CD8-positive, alpha-beta memory T cell (primary cell): Measurements from ENCODE around the gene PLAC9. TPM values are rescaled to one million over a fixed set of nuclear protein-coding genes. Genes with fewer than 3 reads are reported as not detected.
A peak's percentile ranks its signal among the peaks of the same experiment; 100 is the strongest.

Experiments used
- CTCF ChIA-PET: fragments of 350-600 bp; sonication (Branson Sonifier 250); formaldehyde crosslinking; loops from one replicate; lab custom pipeline; 2021; ENCODE audit warnings: antibody characterized with exemption; lab: Charles Lee
- POLR2A ChIA-PET: fragments of 350-600 bp; sonication (Branson Sonifier 250); formaldehyde crosslinking; loops from one replicate; lab custom pipeline; 2021; ENCODE audit warnings: antibody characterized with exemption; lab: Charles Lee
- DNase-seq, 5 donors: peaks; one replicate each; pipeline versions ENCODE4 v3.0.0 to v3.0.0-alpha.2; 2020 to 2022; ENCODE audit warnings: mixed read lengths in 1 of 5
- H3K27ac ChIP-seq: one replicate; pipeline ENCODE4 v1.7.0; 2013; ENCODE audit warnings: low read depth, mild to moderate bottlenecking, low read length, moderate library complexity
- H3K27me3 ChIP-seq: 2 replicates; pipeline ENCODE4 v1.7.0; 2013; ENCODE audit warnings: low read length, mild to moderate bottlenecking; ENCODE audit not compliant: insufficient read depth, poor library complexity, severe bottlenecking
- H3K36me3 ChIP-seq: 2 replicates; pipeline ENCODE4 v1.7.0; 2013; ENCODE audit warnings: mild to moderate bottlenecking, low read length, moderate library complexity; ENCODE audit not compliant: insufficient read depth
- H3K4me1 ChIP-seq: 2 replicates; pipeline ENCODE4 v1.7.0; 2013; ENCODE audit warnings: mild to moderate bottlenecking, low read length, moderate library complexity; ENCODE audit not compliant: insufficient read depth
- H3K4me3 ChIP-seq: 2 replicates; pipeline ENCODE4 v1.7.0; 2013; ENCODE audit warnings: mild to moderate bottlenecking, low read length
- H3K9me3 ChIP-seq: 2 replicates; pipeline ENCODE4 v1.7.0; 2013; ENCODE audit warnings: mild to moderate bottlenecking, low read length
- H3K27ac Mint-ChIP-seq, 8 donors: one replicate each; pipeline ENCODE4 v1.8.0; 2020 to 2021; ENCODE audit warnings: mixed read lengths in 8 of 8, mild to moderate bottlenecking in 6 of 8, inconsistent platforms in 3 of 8, moderate library complexity in 3 of 8
- H3K27me3 Mint-ChIP-seq, 2 donors: one replicate each; pipeline ENCODE4 v1.8.0; 2020 to 2021; ENCODE audit warnings: mixed read lengths in 2 of 2, mild to moderate bottlenecking in 1 of 2, moderate library complexity in 1 of 2
- H3K36me3 Mint-ChIP-seq, 3 donors: one replicate each; pipeline ENCODE4 v1.8.0; 2020 to 2021; ENCODE audit warnings: mixed read lengths in 3 of 3, inconsistent platforms in 1 of 3, mild to moderate bottlenecking in 1 of 3
- H3K4me1 Mint-ChIP-seq, 3 donors: one replicate each; pipeline ENCODE4 v1.8.0; 2020 to 2021; ENCODE audit warnings: mixed read lengths in 3 of 3, inconsistent platforms in 1 of 3, mild to moderate bottlenecking in 1 of 3
- H3K4me3 Mint-ChIP-seq, 7 donors: one replicate each; pipeline ENCODE4 v1.8.0; 2020 to 2021; ENCODE audit warnings: mixed read lengths in 7 of 7, mild to moderate bottlenecking in 6 of 7, moderate library complexity in 4 of 7, inconsistent platforms in 2 of 7
- H3K9me3 Mint-ChIP-seq, 5 donors: one replicate each; pipeline ENCODE4 v1.8.0; 2020 to 2022; ENCODE audit warnings: mixed read lengths in 5 of 5, mild to moderate bottlenecking in 3 of 5, moderate library complexity in 2 of 5, inconsistent platforms in 1 of 5
- polyA plus RNA-seq: library from polyadenylated mRNA; unstranded; fragments of 300-500 nt; fragmentation: Illumina TruSeq; gene quantifications from one replicate; pipeline ENCODE4 v1.2.3, GENCODE V29; 2021
- total RNA-seq, 2 experiments: library from RNA; stranded (reverse); gene quantifications; one replicate each; pipeline ENCODE4 v1.2.3, GENCODE V29; 2021

Gene PLAC9
- total and polyA plus RNA-seq, 3 experiments from 2014 or later, result not detected

DNA sequence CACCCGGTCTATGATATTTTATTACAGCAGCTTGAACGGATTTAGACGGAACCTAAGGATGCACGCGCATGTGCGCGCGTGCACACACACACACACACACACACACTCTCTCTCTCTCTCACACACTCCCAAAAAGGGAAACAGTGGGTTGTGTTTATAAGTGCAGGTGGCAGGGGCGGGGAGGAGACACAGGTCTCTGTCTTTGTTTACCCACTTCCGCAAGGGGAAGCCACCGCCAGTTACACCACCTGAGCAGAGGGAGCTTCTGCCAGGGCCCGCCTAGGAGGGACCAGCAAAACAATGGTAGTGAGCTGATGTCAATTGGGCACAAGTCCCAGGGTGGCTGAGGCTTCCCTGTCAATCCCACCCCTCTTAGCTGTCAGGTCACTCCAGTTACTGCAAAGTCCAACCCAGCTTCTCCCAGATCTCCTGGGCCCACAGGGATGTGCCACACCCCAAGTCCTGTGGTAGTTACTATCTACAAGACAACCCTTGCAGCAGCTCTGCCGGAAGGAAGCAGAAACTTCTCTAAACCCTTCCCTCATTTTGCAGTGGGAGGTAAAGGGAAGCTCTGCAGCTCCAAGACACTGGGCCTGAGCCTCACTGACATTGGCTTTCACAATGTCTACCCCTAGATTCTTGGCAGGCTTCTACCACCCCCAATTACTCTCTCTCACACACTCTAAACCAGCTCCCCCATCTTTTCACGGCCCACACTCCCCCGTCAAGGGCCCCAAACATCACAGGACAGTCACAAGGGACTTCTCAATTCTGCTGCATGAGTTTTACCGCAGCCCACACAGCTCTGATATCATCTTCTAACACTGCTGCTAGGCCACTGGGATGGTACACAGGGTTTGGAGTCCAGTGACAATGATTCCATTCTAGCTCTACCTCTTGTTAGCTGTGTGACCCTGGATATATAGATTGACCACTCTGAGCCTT is 55.2 kb downstream of the PLAC9 start:
- H3K36me3 ChIP-seq, result no peaks in the 10 kb centered on the region
- H3K9me3 ChIP-seq, result no peaks in the 10 kb centered on the region
- Mint-ChIP-seq H3K9me3 (no peaks in the 10 kb centered on the region), H3K4me3 (peak overlapping the region; percentile 66 to 87 (median 75)), H3K27me3 (no peaks in the 10 kb centered on the region), H3K36me3 (peaks cover 0 to 26% (median 5%) of the 10 kb centered on the region in 3 donors), H3K4me1 (peaks cover 76 to 91% (median 85%) of the 10 kb centered on the region in 3 donors), H3K27ac (peak overlapping the region; percentile 85 to 94 (median 92))
- peak overlapping the region; percentile 72 for H3K27ac ChIP-seq
- ChIA-PET CTCF (interaction anchor here (0.7 to 2.5 kb wide), 9 partner anchors 9 to 130 kb away, joined by 3 to 50 read pairs (median 6); partner anchors contain the start of gene ANXA11), POLR2A (interaction anchor here (0.6 to 2.4 kb wide), 9 partner anchors 9 to 298 kb away, joined by 3 to 66 read pairs (median 5); partner anchors contain the start of genes ANXA11 and PRXL2A)
- peak overlapping the region; percentile 54 for H3K4me3 ChIP-seq
- peak; percentile 64 to 93 (median 87) for DNase-seq
- no peaks in the 10 kb centered on the region for H3K27me3 ChIP-seq
- H3K4me1 ChIP-seq, result peaks cover 93% of the 10 kb centered on the region

DNA sequence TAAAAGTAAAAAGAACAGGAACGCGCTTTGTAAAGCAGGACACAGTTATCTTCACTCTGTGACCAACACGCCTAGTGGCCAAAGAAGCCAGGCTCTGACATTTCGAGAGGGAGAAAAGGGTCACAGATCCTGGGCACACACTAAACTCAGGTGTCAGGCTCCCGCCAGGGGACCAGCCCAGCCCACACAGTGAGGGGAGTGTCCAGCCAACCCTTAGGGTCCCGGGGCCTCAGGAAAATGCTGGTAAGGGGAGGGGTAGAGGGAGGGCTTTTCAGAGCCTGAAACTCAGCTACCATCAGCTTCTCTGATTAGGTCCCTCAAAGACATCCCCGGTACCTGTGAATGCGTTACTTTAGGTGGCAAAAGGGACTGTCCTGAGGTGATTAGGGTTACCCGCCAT is 56.2 kb downstream of the PLAC9 start:
- ChIA-PET CTCF (interaction anchor here (1.3 to 2.5 kb wide), 5 partner anchors 9 to 45 kb away, joined by 3 to 50 read pairs (median 12); partner anchors contain the start of gene ANXA11), POLR2A (interaction anchor here (0.8 to 2.4 kb wide), 4 partner anchors 8 to 45 kb away, joined by 5 to 66 read pairs (median 10); partner anchors contain the start of gene ANXA11)
- peak overlapping the region; percentile 68 for H3K27ac ChIP-seq
- H3K4me3 ChIP-seq, result peak overlapping the region; percentile 49
- Mint-ChIP-seq H3K36me3 (peaks cover 0 to 26% (median 7%) of the 10 kb centered on the region in 3 donors), H3K27ac (peak overlapping the region; percentile 85 to 94 (median 92)), H3K4me3 (peak overlapping the region in 6 of 7 donors; percentile 34 to 71 (median 59)), H3K9me3 (no peaks in the 10 kb centered on the region), H3K4me1 (peaks cover 76 to 89% (median 89%) of the 10 kb centered on the region in 3 donors), H3K27me3 (no peaks in the 10 kb centered on the region)
- no peaks in the 10 kb centered on the region for H3K9me3 ChIP-seq
- no peaks in the 10 kb centered on the region for H3K36me3 ChIP-seq
- DNase-seq, result no peak
- peaks cover 85% of the 10 kb centered on the region for H3K4me1 ChIP-seq
- no peaks in the 10 kb centered on the region for H3K27me3 ChIP-seq

DNA sequence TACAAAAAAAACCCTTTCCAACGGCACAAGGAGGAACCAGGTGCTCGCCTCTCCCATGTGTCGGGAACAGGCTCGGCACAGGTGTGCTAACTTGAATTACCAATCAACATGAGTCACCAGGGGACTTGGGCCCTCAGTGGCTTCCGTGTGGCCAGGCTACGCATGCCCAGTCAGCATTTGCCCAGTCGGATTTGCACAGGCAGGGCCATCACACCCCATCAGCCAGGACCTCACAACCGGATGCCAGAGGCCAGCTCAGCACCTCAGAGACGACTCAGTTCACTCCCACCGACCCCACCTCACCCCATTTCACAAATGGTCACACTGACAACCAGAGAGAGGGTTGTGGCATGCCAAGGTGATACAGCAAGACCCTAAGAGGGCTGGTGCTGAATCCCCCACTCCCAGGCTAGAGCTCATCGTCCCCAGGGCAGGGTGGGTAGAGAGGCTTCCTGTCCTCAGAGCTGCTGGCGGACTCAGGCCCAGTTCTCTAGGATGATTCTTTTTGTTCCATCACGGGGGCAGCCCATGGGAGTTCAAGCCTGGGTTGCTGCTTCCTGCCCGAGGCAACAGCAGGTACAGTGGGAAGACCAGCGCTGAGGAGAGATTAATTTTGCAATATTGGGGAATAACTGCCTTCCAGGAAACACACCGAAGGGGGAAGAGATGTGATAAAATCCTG is 59.2 kb downstream of the PLAC9 start:
- H3K4me3 Mint-ChIP-seq, result peak overlapping the region in 6 of 7 donors; percentile 18 to 81 (median 54)

DNA sequence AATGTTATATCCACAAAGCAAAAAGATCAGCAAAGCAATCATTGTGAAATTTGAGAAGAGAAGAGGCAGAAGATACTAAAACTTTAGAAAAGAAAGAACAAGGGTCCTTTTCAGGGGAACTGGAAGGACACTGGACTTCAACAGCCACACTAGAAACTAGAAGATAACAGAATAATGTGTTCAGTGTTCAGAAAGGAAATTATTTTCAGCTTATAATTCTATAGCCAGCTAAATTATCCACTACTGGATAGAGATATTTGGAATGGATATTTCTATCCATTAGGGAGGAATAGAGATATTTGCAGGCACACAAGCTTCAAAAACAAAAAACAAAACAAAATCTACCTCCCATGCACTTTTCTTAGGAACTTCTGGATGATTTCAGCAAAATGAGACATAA is 60.0 kb downstream of the PLAC9 start:
- Mint-ChIP-seq H3K27me3 (no peaks in the 10 kb centered on the region), H3K4me3 (no peak overlapping the region), H3K36me3 (peaks cover 0 to 30% (median 8%) of the 10 kb centered on the region in 3 donors), H3K4me1 (peaks cover 71 to 89% (median 85%) of the 10 kb centered on the region in 3 donors), H3K27ac (peak overlapping the region in 6 of 8 donors; percentile 83 to 98 (median 91)), H3K9me3 (no peaks in the 10 kb centered on the region)
- no peak overlapping the region for H3K27ac ChIP-seq
- peaks cover 10% of the 10 kb centered on the region for H3K36me3 ChIP-seq
- no peak overlapping the region for H3K4me3 ChIP-seq
- H3K9me3 ChIP-seq, result no peaks in the 10 kb centered on the region
- ChIA-PET CTCF (no interaction called here), POLR2A (no interaction called here)
- H3K4me1 ChIP-seq, result peaks cover 84% of the 10 kb centered on the region
- H3K27me3 ChIP-seq, result no peaks in the 10 kb centered on the region
- DNase-seq, result no peak

More for the DNA sequence above, 59.2 kb downstream of the PLAC9 start:
- Histone ChIP-seq H3K9me3 (no peaks in the 10 kb centered on the region), H3K27me3 (no peaks in the 10 kb centered on the region), H3K27ac (no peak overlapping the region), H3K4me3 (no peak overlapping the region), H3K36me3 (peaks cover 10% of the 10 kb centered on the region), H3K4me1 (peaks cover 84% of the 10 kb centered on the region)
- CTCF ChIA-PET, result interaction anchor here (1.0 to 1.5 kb wide), 4 partner anchors 10 to 113 kb away, joined by 3 to 7 read pairs (median 4); partner anchors contain the start of gene TMEM254
- DNase-seq, result peak in 1 of 5 donors; percentile 21
- POLR2A ChIA-PET, result interaction anchor here (0.7 kb wide), 1 partner anchor 14 kb away, joined by 4 read pairs; the partner anchor contains the start of gene ANXA11
- Mint-ChIP-seq H3K4me1 (peaks cover 73 to 89% (median 85%) of the 10 kb centered on the region in 3 donors), H3K27me3 (no peaks in the 10 kb centered on the region), H3K36me3 (peaks cover 0 to 33% (median 10%) of the 10 kb centered on the region in 3 donors), H3K9me3 (no peaks in the 10 kb centered on the region), H3K27ac (peak overlapping the region; percentile 83 to 98 (median 91))

DNA sequence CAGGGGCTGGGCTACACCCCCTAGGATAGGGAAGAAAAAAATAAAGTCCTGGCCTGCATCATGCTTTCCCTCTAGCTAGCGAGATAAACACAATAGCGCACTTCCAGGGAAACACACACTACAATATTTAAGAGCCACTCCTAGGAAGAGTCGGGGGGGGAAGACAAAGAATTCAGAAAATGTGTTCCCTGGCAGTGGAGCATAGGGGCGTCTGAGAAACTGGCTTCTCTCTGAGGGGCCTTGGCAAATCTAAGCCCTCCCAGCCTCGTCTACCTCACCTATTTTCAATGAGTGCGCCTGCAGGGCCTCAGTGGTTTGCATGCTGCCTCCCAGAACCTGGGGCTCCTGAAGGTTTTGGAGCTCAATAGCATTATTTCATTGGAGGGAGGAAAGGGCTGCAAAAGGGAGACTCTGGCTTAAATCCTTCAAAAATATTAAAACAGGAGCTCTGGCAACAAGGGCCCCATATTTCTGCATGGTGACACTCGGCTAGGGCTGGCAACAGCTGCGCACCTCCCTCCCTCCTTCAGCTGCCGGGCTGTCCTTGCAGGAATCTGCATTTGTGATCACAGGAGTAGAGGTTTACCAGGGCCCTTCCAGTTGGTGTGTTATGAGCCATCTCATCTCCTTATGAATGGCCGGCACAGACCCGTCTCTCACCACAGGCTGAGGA is 62.0 kb downstream of the PLAC9 start:
- Mint-ChIP-seq H3K4me3 (peak overlapping the region in 1 of 7 donors; percentile 74), H3K36me3 (peaks cover 0 to 35% (median 8%) of the 10 kb centered on the region in 3 donors), H3K27ac (peak overlapping the region in 7 of 8 donors; percentile 36 to 99 (median 93)), H3K4me1 (peaks cover 65 to 88% (median 80%) of the 10 kb centered on the region in 3 donors), H3K27me3 (no peaks in the 10 kb centered on the region), H3K9me3 (no peaks in the 10 kb centered on the region)
- POLR2A ChIA-PET, result no interaction called here
- no peak overlapping the region for H3K4me3 ChIP-seq
- H3K9me3 ChIP-seq, result no peaks in the 10 kb centered on the region
- H3K36me3 ChIP-seq, result peaks cover 10% of the 10 kb centered on the region
- peaks cover 77% of the 10 kb centered on the region for H3K4me1 ChIP-seq
- DNase-seq, result no peak
- H3K27me3 ChIP-seq, result no peaks in the 10 kb centered on the region
- CTCF ChIA-PET, result interaction anchor here (1.0 to 2.4 kb wide), 2 partner anchors 10 to 50 kb away, joined by 3 to 12 read pairs; no protein-coding TSS in a partner anchor
- no peak overlapping the region for H3K27ac ChIP-seq

Other genes with a start within 250 kb of the PLAC9 start
- not detected for gene SFTPD, start 183.6 kb upstream of the PLAC9 start, total RNA-seq
- gene SFTPD, start 183.6 kb upstream of the PLAC9 start, polyA plus RNA-seq, result not detected
- gene TMEM254, start 54.1 kb upstream of the PLAC9 start, total RNA-seq, result 10 to 100 TPM; 10.1 to 11.8 TPM
- gene TMEM254, start 54.1 kb upstream of the PLAC9 start, polyA plus RNA-seq, result 30.8 TPM
- 100 to 1,000 TPM; 211 to 217 TPM for gene ANXA11, start 72.8 kb downstream of the PLAC9 start, total RNA-seq
- 292 TPM for gene ANXA11, start 72.8 kb downstream of the PLAC9 start, polyA plus RNA-seq
- gene MAT1A, start 156.9 kb downstream of the PLAC9 start, total RNA-seq, result not detected
- gene MAT1A, start 156.9 kb downstream of the PLAC9 start, polyA plus RNA-seq, result not detected
- gene DYDC1, start 224.0 kb downstream of the PLAC9 start, total RNA-seq, result not detected
- gene DYDC1, start 224.0 kb downstream of the PLAC9 start, polyA plus RNA-seq, result not detected
- not detected for gene DYDC2, start 224.1 kb downstream of the PLAC9 start, total RNA-seq
- gene DYDC2, start 224.1 kb downstream of the PLAC9 start, polyA plus RNA-seq, result not detected